Nephron progenitor cell (in vitro differentiated cells): ENCODE results near the gene ADGRG2.

Experiments used
- DNase-seq: peaks from one replicate; pipeline ENCODE4 v3.0.0; 2021
- H3K27ac Mint-ChIP-seq: 2 replicates; pipeline ENCODE4 v1.8.0; 2021; ENCODE audit warnings: mild to moderate bottlenecking, moderate library complexity, mixed read lengths
- H3K27me3 Mint-ChIP-seq: 2 replicates; pipeline ENCODE4 v1.8.0; 2021; ENCODE audit warnings: mild to moderate bottlenecking, low read depth, mixed read lengths; ENCODE audit not compliant: poor library complexity
- H3K36me3 Mint-ChIP-seq: 2 replicates; pipeline ENCODE4 v1.8.0; 2021; ENCODE audit warnings: low read depth, mixed read lengths
- H3K4me1 Mint-ChIP-seq: 2 replicates; pipeline ENCODE4 v1.8.0; 2021; ENCODE audit warnings: mixed read lengths
- H3K4me3 Mint-ChIP-seq: 2 replicates; pipeline ENCODE4 v1.8.0; 2021; ENCODE audit warnings: mild to moderate bottlenecking, moderate library complexity, mixed read lengths
- H3K9me3 Mint-ChIP-seq: 2 replicates; pipeline ENCODE4 v1.8.0; 2021; ENCODE audit warnings: mild to moderate bottlenecking, moderate library complexity, mixed read lengths
- CTCF ChIP-seq: fragments of 200-600 bp; sonication (generic); IDR thresholded peaks from 2 replicates; pipeline ENCODE4 v1.5.0; 2021; ENCODE audit warnings: antibody characterized with exemption

ADGRG2 gene

GRCh38 chrX:19094654-19095053, 27.6 kb downstream of the ADGRG2 start:
- DNase-seq, result no peak
- no peak for TF ChIP-seq CTCF
- Mint-ChIP-seq H3K4me1 (peaks cover 5% of the 10 kb centered on the region), H3K9me3 (peaks cover 74% of the 10 kb centered on the region), H3K4me3 (no peak overlapping the region), H3K27me3 (no peaks in the 10 kb centered on the region), H3K27ac (no peak overlapping the region), H3K36me3 (no peaks in the 10 kb centered on the region)

GRCh38 chrX:19091596-19091995, 30.7 kb downstream of the ADGRG2 start:
- Mint-ChIP-seq H3K9me3 (peaks cover 87% of the 10 kb centered on the region), H3K4me3 (no peak overlapping the region), H3K27ac (peak overlapping the region; percentile 37), H3K36me3 (no peaks in the 10 kb centered on the region), H3K4me1 (peaks cover 5% of the 10 kb centered on the region), H3K27me3 (peaks cover 5% of the 10 kb centered on the region)
- no peak for DNase-seq
- TF ChIP-seq CTCF, result no peak

GRCh38 chrX:19089555-19090040, 32.7 kb downstream of the ADGRG2 start:
- no peak for DNase-seq
- Mint-ChIP-seq H3K36me3 (no peaks in the 10 kb centered on the region), H3K27me3 (peaks cover 5% of the 10 kb centered on the region), H3K4me3 (no peak overlapping the region), H3K4me1 (peaks cover under 1% of the 10 kb centered on the region), H3K9me3 (peaks cover 84% of the 10 kb centered on the region), H3K27ac (no peak overlapping the region)
- TF ChIP-seq CTCF, result no peak

GRCh38 chrX:19086102-19086772, 36.0 kb downstream of the ADGRG2 start:
- H3K36me3 Mint-ChIP-seq, result no peaks in the 10 kb centered on the region
- no peak for TF ChIP-seq CTCF
- no peak overlapping the region for H3K27ac Mint-ChIP-seq
- no peak for DNase-seq
- H3K4me1 Mint-ChIP-seq, result no peaks in the 10 kb centered on the region
- H3K4me3 Mint-ChIP-seq, result no peak overlapping the region
- H3K9me3 Mint-ChIP-seq, result peaks cover 82% of the 10 kb centered on the region
- H3K27me3 Mint-ChIP-seq, result peaks cover 10% of the 10 kb centered on the region

- H3K27me3 Mint-ChIP-seq, result peaks cover 10% of the 10 kb centered on the region
- H3K9me3 Mint-ChIP-seq, result peaks cover 82% of the 10 kb centered on the region
- H3K4me3 Mint-ChIP-seq, result no peak overlapping the region
- TF ChIP-seq CTCF, result no peak
- no peaks in the 10 kb centered on the region for H3K4me1 Mint-ChIP-seq
- no peaks in the 10 kb centered on the region for H3K36me3 Mint-ChIP-seq
- DNase-seq, result no peak
- no peak overlapping the region for H3K27ac Mint-ChIP-seq
Measured at GRCh38 chrX:19085666-19086065, 36.6 kb downstream of the ADGRG2 start.

- Mint-ChIP-seq H3K27ac (no peak overlapping the region), H3K36me3 (no peaks in the 10 kb centered on the region), H3K4me3 (no peak overlapping the region), H3K4me1 (no peaks in the 10 kb centered on the region), H3K9me3 (peaks cover 49% of the 10 kb centered on the region), H3K27me3 (peaks cover 3% of the 10 kb centered on the region)
- no peak for DNase-seq
- TF ChIP-seq CTCF, result no peak
Measured at GRCh38 chrX:19075754-19076153, 46.5 kb downstream of the ADGRG2 start.
